ENCODE measurements around the gene SLC35F3. TPM values are rescaled to one million over a fixed set of nuclear protein-coding genes. Genes with fewer than 3 reads are reported as not detected.
A peak's percentile ranks its signal among the peaks of the same experiment; 100 is the strongest.

SLC35F3 gene
- total RNA-seq, 1 donor from 2014 or later, result 0.57 TPM

GRCh38 chr1:234322979-234323378 lies 418.5 kb downstream of the SLC35F3 start:
- no peaks in the 10 kb centered on the region for H3K79me2 ChIP-seq (ENCODE audit: insufficient read depth, low read length)
- TF ChIP-seq CTCF (IDR thresholded peaks at IDR 0.05; ENCODE audit: insufficient read depth, low read depth, low read length) (no peak), EZH2 (IDR thresholded peaks at IDR 0.05; ENCODE audit: insufficient read depth, low read length) (no peak)

GRCh38 chr1:234324821-234325220 lies 420.3 kb downstream of the SLC35F3 start:
- Histone ChIP-seq H3K4me2 (ENCODE audit: low read length) (no peak overlapping the region), H3K4me1 (ENCODE audit: insufficient read depth, low read length) (no peaks in the 10 kb centered on the region), H4K20me1 (ENCODE audit: insufficient read depth, low read length) (no peaks in the 10 kb centered on the region), H3K27me3 (ENCODE audit: insufficient read depth, low read length) (peaks cover 3% of the 10 kb centered on the region), H3K36me3 (ENCODE audit: insufficient read depth, low read length) (no peaks in the 10 kb centered on the region), H3K4me3 (ENCODE audit: insufficient read depth, low read depth, low read length) (no peak overlapping the region), H3K9ac (ENCODE audit: low read length) (no peak overlapping the region), H3K9me3 (ENCODE audit: insufficient read depth, low read depth, low read length) (no peaks in the 10 kb centered on the region), H3K79me2 (ENCODE audit: insufficient read depth, low read length) (no peaks in the 10 kb centered on the region), H2AFZ (ENCODE audit: low read depth, low read length) (no peak overlapping the region), H3K27ac (ENCODE audit: low read depth, low read length) (no peak overlapping the region)
- DNase-seq (ENCODE audit: low read depth), result no peak
- H3K27ac Mint-ChIP-seq (ENCODE audit: unreplicated experiment), result no peak overlapping the region
- no peak for TF ChIP-seq CTCF (IDR thresholded peaks at IDR 0.05; ENCODE audit: insufficient read depth, low read depth, low read length)
- TF ChIP-seq EZH2 (IDR thresholded peaks at IDR 0.05; ENCODE audit: insufficient read depth, low read length), result no peak
- H3K27me3 Mint-ChIP-seq (ENCODE audit: low read depth, unreplicated experiment), result peaks cover 52% of the 10 kb centered on the region
- no peak for FAIRE-seq
- H3K36me3 Mint-ChIP-seq (ENCODE audit: low read depth, unreplicated experiment), result no peaks in the 10 kb centered on the region
- no peaks in the 10 kb centered on the region for H3K4me1 Mint-ChIP-seq (ENCODE audit: low read depth, unreplicated experiment)
- H3K4me3 Mint-ChIP-seq (ENCODE audit: unreplicated experiment), result no peak overlapping the region
- H3K9me3 Mint-ChIP-seq (ENCODE audit: unreplicated experiment), result no peaks in the 10 kb centered on the region

More at GRCh38 chr1:234322979-234323378, 418.5 kb downstream of the SLC35F3 start:
- peaks cover 3% of the 10 kb centered on the region for H3K27me3 ChIP-seq (ENCODE audit: insufficient read depth, low read length)
- no peak for DNase-seq (ENCODE audit: low read depth)
- no peaks in the 10 kb centered on the region for H3K36me3 Mint-ChIP-seq (ENCODE audit: low read depth, unreplicated experiment)
- no peak overlapping the region for H3K27ac ChIP-seq (ENCODE audit: low read depth, low read length)
- H3K9me3 Mint-ChIP-seq (ENCODE audit: unreplicated experiment), result no peaks in the 10 kb centered on the region
- no peak for FAIRE-seq
- no peaks in the 10 kb centered on the region for H3K36me3 ChIP-seq (ENCODE audit: insufficient read depth, low read length)
- no peaks in the 10 kb centered on the region for H3K4me1 Mint-ChIP-seq (ENCODE audit: low read depth, unreplicated experiment)
- H3K4me1 ChIP-seq (ENCODE audit: insufficient read depth, low read length), result no peaks in the 10 kb centered on the region
- H3K9ac ChIP-seq (ENCODE audit: low read length), result no peak overlapping the region
- no peak overlapping the region for H3K27ac Mint-ChIP-seq (ENCODE audit: unreplicated experiment)
- no peaks in the 10 kb centered on the region for H4K20me1 ChIP-seq (ENCODE audit: insufficient read depth, low read length)
- no peak overlapping the region for H3K4me2 ChIP-seq (ENCODE audit: low read length)
- no peak overlapping the region for H3K4me3 Mint-ChIP-seq (ENCODE audit: unreplicated experiment)
- peaks cover 55% of the 10 kb centered on the region for H3K27me3 Mint-ChIP-seq (ENCODE audit: low read depth, unreplicated experiment)
- no peak overlapping the region for H3K4me3 ChIP-seq (ENCODE audit: insufficient read depth, low read depth, low read length)
- no peaks in the 10 kb centered on the region for H3K9me3 ChIP-seq (ENCODE audit: insufficient read depth, low read depth, low read length)
- no peak overlapping the region for H2AFZ ChIP-seq (ENCODE audit: low read depth, low read length)

- Histone ChIP-seq H2AFZ (ENCODE audit: low read depth, low read length) (peak overlapping the region; percentile 39), H3K79me2 (ENCODE audit: insufficient read depth, low read length) (no peaks in the 10 kb centered on the region), H3K4me3 (ENCODE audit: insufficient read depth, low read depth, low read length) (peak overlapping the region; percentile 40), H3K4me1 (ENCODE audit: insufficient read depth, low read length) (no peaks in the 10 kb centered on the region), H3K27ac (ENCODE audit: low read depth, low read length) (no peak overlapping the region), H4K20me1 (ENCODE audit: insufficient read depth, low read length) (no peaks in the 10 kb centered on the region), H3K27me3 (ENCODE audit: insufficient read depth, low read length) (peaks cover 3% of the 10 kb centered on the region), H3K4me2 (ENCODE audit: low read length) (peak overlapping the region; percentile 73), H3K9me3 (ENCODE audit: insufficient read depth, low read depth, low read length) (no peaks in the 10 kb centered on the region), H3K36me3 (ENCODE audit: insufficient read depth, low read length) (no peaks in the 10 kb centered on the region), H3K9ac (ENCODE audit: low read length) (peak overlapping the region; percentile 17)
- Mint-ChIP-seq H3K4me1 (ENCODE audit: low read depth, unreplicated experiment) (no peaks in the 10 kb centered on the region), H3K27ac (ENCODE audit: unreplicated experiment) (no peak overlapping the region), H3K9me3 (ENCODE audit: unreplicated experiment) (no peaks in the 10 kb centered on the region), H3K27me3 (ENCODE audit: low read depth, unreplicated experiment) (peaks cover 48% of the 10 kb centered on the region), H3K4me3 (ENCODE audit: unreplicated experiment) (no peak overlapping the region), H3K36me3 (ENCODE audit: low read depth, unreplicated experiment) (no peaks in the 10 kb centered on the region)
- no peak for FAIRE-seq
- no peak for DNase-seq (ENCODE audit: low read depth)
- TF ChIP-seq CTCF (IDR thresholded peaks at IDR 0.05; ENCODE audit: insufficient read depth, low read depth, low read length) (no peak), EZH2 (IDR thresholded peaks at IDR 0.05; ENCODE audit: insufficient read depth, low read length) (no peak)
These were observed 421.5 kb downstream of the SLC35F3 start for GRCh38 chr1:234325878-234326496.

Measured in astrocyte (in vitro differentiated cells and primary cell).